K562 (cell line): Measurements from ENCODE around the gene TRAF3IP3. TPM values are rescaled to one million over a fixed set of nuclear protein-coding genes. Genes with fewer than 3 reads are reported as not detected.

Source experiments
- ATAC-seq: fragments of 200-7000 bp; cut with Tn5 transposase; 3 replicates; pipeline ENCODE4 v1.9.1; 2020; ENCODE audit warnings: moderate library complexity
- BruUV-seq: library from RNA; stranded (reverse); fragments of 400-500 nt; replicated peaks from 2 replicates; lab custom pipeline; 2021; lab: Mats Ljungman, UMichigan
- CTCF ChIA-PET: fragments of 300-600 bp; formaldehyde crosslinking; extraction: SDS; loops from one replicate; lab custom pipeline; 2021; ENCODE audit warnings: low intra/inter-chr PET ratio; lab: Yijun Ruan, JAX
- POLR2A ChIA-PET: fragments of 300-600, 350-650 bp; sonication (Branson Sonifier 250); formaldehyde crosslinking; extraction: SDS; loops from one replicate; lab custom pipeline; 2021; ENCODE audit warnings: antibody characterized with exemption, inconsistent platforms; lab: Yijun Ruan, JAX
- DNase-seq, 4 experiments: peaks; one replicate each; pipeline versions ENCODE4 v3.0.0 to v3.0.0-alpha.2; 2011 to 2018; ENCODE audit warnings: low spot score in 3 of 4, mixed read lengths in 3 of 4; ENCODE audit errors: extremely low read depth in 1 of 4
- FAIRE-seq: peaks from 2 replicates; lab custom pipeline; 2011; peaks lifted over from hg19 to GRCh38; lab: Jason Lieb, UNC
- H2AFZ ChIP-seq: 2 replicates; pipeline ENCODE4 v1.6.0; 2011; ENCODE audit warnings: low read depth, low read length, control low read depth, inconsistent platforms
- H3K27ac ChIP-seq: fragments of 200-600 bp; 3 replicates; pipeline ENCODE4 v1.8.0; 2011; ENCODE audit warnings: low read depth, mild to moderate bottlenecking, control low read depth, inconsistent platforms, low read length, moderate library complexity, mixed read lengths; ENCODE audit errors: extremely low read depth
- H3K27me3 ChIP-seq, 2 experiments: fragments of 300-600 bp in 1 of 2; 2 replicates in 1 of 2; 3 replicates in 1 of 2; pipeline versions ENCODE4 v1.6.0 to v1.8.0; 2011; ENCODE audit warnings: inconsistent platforms in 2 of 2, low read length in 2 of 2, mild to moderate bottlenecking in 1 of 2, mixed read lengths in 1 of 2, moderate library complexity in 1 of 2; ENCODE audit not compliant: control insufficient read depth in 2 of 2, insufficient read depth in 2 of 2
- H3K36me3 ChIP-seq: fragments of 300-600 bp; 3 replicates; pipeline ENCODE4 v1.8.0; 2011; ENCODE audit warnings: mild to moderate bottlenecking, low read length, inconsistent platforms; ENCODE audit not compliant: control insufficient read depth, insufficient read depth
- H3K4me1 ChIP-seq, 2 experiments: fragments of 200-600 bp in 1 of 2; replicated peaks in 1 of 2; 2 replicates in 1 of 2; 3 replicates in 1 of 2; pipeline versions ENCODE4 v1.5.1 to v1.8.0; 2011; ENCODE audit warnings: inconsistent platforms in 2 of 2, low read length in 2 of 2, mild to moderate bottlenecking in 1 of 2, mixed read lengths in 1 of 2, moderate library complexity in 1 of 2; ENCODE audit not compliant: control insufficient read depth in 2 of 2, insufficient read depth in 2 of 2
- H3K4me2 ChIP-seq: 2 replicates; pipeline ENCODE4 v1.6.1; 2011; ENCODE audit warnings: low read length, control low read depth, inconsistent platforms, mixed read lengths; ENCODE audit not compliant: insufficient read depth
- H3K4me3 ChIP-seq: fragments of 200-600 bp; sonication (generic), shearing (Covaris generic); 2 replicates; pipeline ENCODE4 v1.5.1; 2016; ENCODE audit warnings: control low read depth, inconsistent platforms
- H3K79me2 ChIP-seq: fragments of 200-600 bp; 3 replicates; pipeline ENCODE4 v1.8.0; 2011; ENCODE audit warnings: low read length, inconsistent platforms; ENCODE audit not compliant: control insufficient read depth, insufficient read depth
- H3K9ac ChIP-seq, 2 experiments: 2 replicates each; pipeline versions ENCODE4 v1.6.0 to v1.6.1; 2011; ENCODE audit warnings: low read depth in 2 of 2, low read length in 2 of 2, control low read depth in 1 of 2, inconsistent platforms in 1 of 2, mild to moderate bottlenecking in 1 of 2, mixed read lengths in 1 of 2; ENCODE audit not compliant: insufficient read depth in 1 of 2
- H3K9me1 ChIP-seq: one replicate; pipeline ENCODE4 v1.6.0; 2011; ENCODE audit warnings: inconsistent platforms, mild to moderate bottlenecking, low read length, moderate library complexity; ENCODE audit not compliant: control insufficient read depth, insufficient read depth
- H3K9me3 ChIP-seq: replicated peaks from 2 replicates; pipeline ENCODE4 v1.5.1; 2011; ENCODE audit warnings: low read depth, low read length, inconsistent platforms; ENCODE audit not compliant: control insufficient read depth, insufficient read depth
- H4K20me1 ChIP-seq: replicated peaks from 2 replicates; pipeline ENCODE4 v1.6.1; 2011; ENCODE audit warnings: low read length, inconsistent platforms, mixed read lengths; ENCODE audit not compliant: control insufficient read depth, insufficient read depth
- ELF2 ChIP-seq: fragments of 250-450 bp; sonication (Bioruptor Pico); IDR thresholded peaks from 2 replicates; pipeline ENCODE4 v1.5.0; 2021; ENCODE audit warnings: mild to moderate bottlenecking
- GTF3C2 ChIP-seq: IDR thresholded peaks from 3 replicates; pipeline ENCODE4 v1.6.1; 2011; ENCODE audit warnings: borderline replicate concordance, mild to moderate bottlenecking, moderate library complexity; ENCODE audit not compliant: insufficient read length; ENCODE audit errors: extremely low read depth
- IFI16 ChIP-seq: fragments of 250-450 bp; sonication (Bioruptor Pico); IDR thresholded peaks from 2 replicates; pipeline ENCODE4 v2.1.2; 2022; ENCODE audit warnings: mild to moderate bottlenecking, inconsistent platforms
- NBN ChIP-seq: fragments of 450-650 bp; IDR thresholded peaks from 2 replicates; pipeline ENCODE4 v1.6.1; 2016; ENCODE audit warnings: low read depth, mild to moderate bottlenecking
- NFIC ChIP-seq: fragments of 450-650 bp; IDR thresholded peaks from 2 replicates; pipeline ENCODE4 v1.6.1; 2017; ENCODE audit warnings: mild to moderate bottlenecking, inconsistent platforms
- NFRKB ChIP-seq: fragments of 450-650 bp; IDR thresholded peaks from 2 replicates; pipeline ENCODE4 v1.6.1; 2016; ENCODE audit warnings: low read depth
- RERE ChIP-seq: sonication (generic); formaldehyde crosslinking; IDR thresholded peaks from 2 replicates; pipeline ENCODE4 v1.8.0; 2023; ENCODE audit warnings: missing genetic modification reagents, mild to moderate bottlenecking, borderline replicate concordance
- TEAD1 ChIP-seq, 2 experiments: fragments of 450-650 bp in 1 of 2; sonication (generic) in 1 of 2; formaldehyde crosslinking; IDR thresholded peaks; 2 replicates each; pipeline versions ENCODE4 v1.4.0 to v1.8.0; 2020 to 2022; ENCODE audit warnings: mild to moderate bottlenecking in 2 of 2, missing genetic modification reagents in 1 of 2
- TSC22D4 ChIP-seq: fragments of 450-650 bp; IDR thresholded peaks from 2 replicates; pipeline ENCODE4 v1.6.1; 2016; ENCODE audit warnings: missing genetic modification characterization, missing biosample characterization, control low read depth
- ZNF431 ChIP-seq: sonication (generic); formaldehyde crosslinking; IDR thresholded peaks from 2 replicates; pipeline ENCODE4 v1.8.0; 2022; ENCODE audit warnings: mild to moderate bottlenecking, missing genetic modification reagents
- ZNF695 ChIP-seq: fragments of 450-650 bp; formaldehyde crosslinking; IDR thresholded peaks from 2 replicates; pipeline ENCODE4 v1.4.0; 2020; ENCODE audit warnings: mild to moderate bottlenecking, moderate library complexity
- WGBS: fragments of 100-300 bp; shearing (Covaris generic); methylation state at CpG from one replicate; pipeline ENCODE4 v1.1.6; 2016; ENCODE audit warnings: low coverage, mixed read lengths; ENCODE audit not compliant: insufficient coverage; ENCODE audit errors: missing lambda C conversion rate; 5-methylcytosine and 5-hydroxymethylcytosine counted together
- in situ Hi-C: fragments of 300-500 bp; cut with MboI; formaldehyde crosslinking; loops from 4 replicates; pipeline ENCODE4 v1.15.0; 2018; ENCODE audit warnings: inconsistent platforms, mixed read lengths
- intact Hi-C: fragments of 100-400 bp; cut with micrococcal nuclease; formaldehyde crosslinking; loops from 2 replicates; pipeline ENCODE4 v1.14.2; 2022
- polyA plus RNA-seq, 8 experiments: library from polyadenylated mRNA; depleted of rRNA in 4 of 8; stranded (reverse) in 5 of 8; unstranded in 3 of 8; fragments of >200 nt; fragmentation: Nextera tagmentation in 2 of 8; fragmentation: Illumina TruSeq in 1 of 8; extraction: Ambion mirVana in 2 of 8; extraction: Trizol in 1 of 8; gene quantifications; 2 replicates each; pipeline versions ENCODE4 v1.2.1 to v1.2.3, GENCODE V29; 2011 to 2014; ENCODE audit warnings: inconsistent platforms in 1 of 8, missing spikeins in 1 of 8
- total RNA-seq, 7 experiments: library from RNA; depleted of rRNA in 6 of 7; stranded (reverse); fragments of >200 nt in 6 of 7; fragmentation: Illumina TruSeq in 2 of 7; extraction: Trizol in 2 of 7; gene quantifications; 2 replicates each; pipeline versions ENCODE4 v1.2.1 to v1.2.3, GENCODE V29; 2011 to 2021; ENCODE audit warnings: low replicate concordance in 1 of 7

TRAF3IP3 gene
- total and polyA plus RNA-seq, 9 of the 15 experiments (the other 6 are each of a cell fraction or from before 2014, with no cell fraction given): 0.06 to 1.1 (median 0.31) TPM

DNA sequence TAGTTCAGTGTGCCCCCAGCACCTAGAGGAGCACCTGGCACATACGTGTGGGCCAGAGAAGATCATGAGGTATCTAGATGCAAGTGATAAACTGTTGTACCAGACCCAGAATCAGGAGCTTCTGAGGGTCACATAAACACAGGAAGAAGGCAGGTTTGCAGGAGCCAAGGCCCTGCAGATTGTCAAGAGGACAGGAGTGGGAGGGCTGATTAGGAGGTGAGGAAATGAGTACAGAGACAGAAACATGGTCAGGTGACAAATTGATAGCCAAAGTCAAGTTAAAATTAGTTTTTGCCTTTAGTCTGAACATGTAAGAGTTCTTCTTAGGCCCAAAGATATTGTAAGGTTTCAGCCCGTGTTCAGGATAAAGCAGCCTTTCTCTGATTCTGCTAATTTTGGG, 14.0 kb upstream of the TRAF3IP3 start:
- Histone ChIP-seq H3K9ac (no peak overlapping the region), H3K4me3 (no peak overlapping the region), H3K4me1 (peaks cover 0 to 4% of the 10 kb centered on the region in 2 experiments; a peak in 2 of 5 replicates), H3K79me2 (no peaks in the 10 kb centered on the region), H3K27me3 (peaks cover 10 to 28% of the 10 kb centered on the region in 2 experiments), H2AFZ (no peak overlapping the region), H3K36me3 (no peaks in the 10 kb centered on the region), H3K9me1 (no peaks in the 10 kb centered on the region), H3K27ac (no peak overlapping the region), H3K4me2 (no peak overlapping the region), H4K20me1 (no peaks in the 10 kb centered on the region), H3K9me3 (no peaks in the 10 kb centered on the region)
- BruUV-seq: no TSS peak
- WGBS: 0% methylated on average over 2 of the region's 2 CpGs
- CTCF ChIA-PET: interaction anchor here (1.1 kb wide), 1 partner anchor 165 kb away, joined by 3 read pairs; no protein-coding TSS in a partner anchor
- no peak for DNase-seq
- POLR2A ChIA-PET: interaction anchor here (0.6 to 1.1 kb wide), 2 partner anchors 172 to 1464 kb away, joined by 4 read pairs; no protein-coding TSS in a partner anchor
- 0 out of 3 replicates have a peak, but pooled peaks have one; percentile 30 for ATAC-seq
- TF ChIP-seq GTF3C2 (no peak), ZNF695 (CRISPR knock-in tag) (no peak), TSC22D4 (tag) (no peak), NFRKB (no peak), ELF2 (CRISPR knock-in tag) (no peak), IFI16 (CRISPR knock-in tag) (no peak), NBN (no peak), RERE (CRISPR knock-in tag) (no peak), TEAD1 (CRISPR knock-in tag; IDR thresholded peaks at IDR 0.05) (no peak), NFIC (no peak), ZNF431 (CRISPR knock-in tag) (no peak)
- FAIRE-seq: no peak
- in situ Hi-C loops (no loop called here), intact Hi-C loops (loop anchor here (10.0 kb wide), 1 partner anchor 137 kb away; no protein-coding TSS in a partner anchor)
